Measurements from ENCODE around the gene MXD3.

The MXD3 gene

DNA sequence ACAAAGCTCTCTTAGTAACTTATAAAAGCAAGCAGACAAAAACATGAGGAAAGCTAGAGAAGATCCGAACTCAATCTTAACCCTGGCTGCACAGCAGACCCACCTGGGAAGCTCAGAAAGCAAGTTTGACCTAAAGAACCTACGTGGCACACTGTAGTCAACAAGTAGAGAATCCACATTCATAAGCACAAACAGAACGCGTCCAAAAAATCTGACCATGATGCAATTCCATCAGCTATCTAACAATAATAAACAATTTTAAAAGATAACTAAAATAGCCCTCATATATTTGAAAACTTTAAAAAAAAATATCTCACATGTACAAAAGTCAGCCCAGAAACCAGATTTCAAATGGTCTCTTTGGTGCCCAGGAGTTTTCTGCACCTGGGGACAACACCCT is 35.1 kb upstream of the MXD3 start:
- TF ChIP-seq OSR1 (CRISPR knock-in tag; IDR thresholded peaks at IDR 0.05) (no peak), ZFP30 (CRISPR knock-in tag; IDR thresholded peaks at IDR 0.05) (no peak), SNAI2 (CRISPR knock-in tag; IDR thresholded peaks at IDR 0.05) (no peak), TOX (CRISPR knock-in tag; IDR thresholded peaks at IDR 0.05; ENCODE audit: borderline replicate concordance) (no peak), ZFP3 (CRISPR knock-in tag; IDR thresholded peaks at IDR 0.05) (no peak), RARB (CRISPR knock-in tag; IDR thresholded peaks at IDR 0.05) (no peak), ISL1 (CRISPR knock-in tag; IDR thresholded peaks at IDR 0.05) (no peak), ARNTL (CRISPR knock-in tag; IDR thresholded peaks at IDR 0.05; ENCODE audit: borderline replicate concordance, low read depth) (no peak), ZNF70 (CRISPR knock-in tag; IDR thresholded peaks at IDR 0.05) (no peak), ZC3H10 (CRISPR knock-in tag; IDR thresholded peaks at IDR 0.05) (no peak), PPARA (CRISPR knock-in tag; IDR thresholded peaks at IDR 0.05; ENCODE audit: borderline replicate concordance) (no peak), ZNF8 (CRISPR knock-in tag; IDR thresholded peaks at IDR 0.05) (no peak)
- TF ChIP-seq, protein P1, sequence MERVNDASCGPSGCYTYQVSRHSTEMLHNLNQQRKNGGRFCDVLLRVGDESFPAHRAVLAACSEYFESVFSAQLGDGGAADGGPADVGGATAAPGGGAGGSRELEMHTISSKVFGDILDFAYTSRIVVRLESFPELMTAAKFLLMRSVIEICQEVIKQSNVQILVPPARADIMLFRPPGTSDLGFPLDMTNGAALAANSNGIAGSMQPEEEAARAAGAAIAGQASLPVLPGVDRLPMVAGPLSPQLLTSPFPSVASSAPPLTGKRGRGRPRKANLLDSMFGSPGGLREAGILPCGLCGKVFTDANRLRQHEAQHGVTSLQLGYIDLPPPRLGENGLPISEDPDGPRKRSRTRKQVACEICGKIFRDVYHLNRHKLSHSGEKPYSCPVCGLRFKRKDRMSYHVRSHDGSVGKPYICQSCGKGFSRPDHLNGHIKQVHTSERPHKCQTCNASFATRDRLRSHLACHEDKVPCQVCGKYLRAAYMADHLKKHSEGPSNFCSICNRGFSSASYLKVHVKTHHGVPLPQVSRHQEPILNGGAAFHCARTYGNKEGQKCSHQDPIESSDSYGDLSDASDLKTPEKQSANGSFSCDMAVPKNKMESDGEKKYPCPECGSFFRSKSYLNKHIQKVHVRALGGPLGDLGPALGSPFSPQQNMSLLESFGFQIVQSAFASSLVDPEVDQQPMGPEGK (CRISPR knock-in tag; IDR thresholded peaks at IDR 0.05; ENCODE audit: borderline replicate concordance): no peak
- TF ChIP-seq, protein P2, sequence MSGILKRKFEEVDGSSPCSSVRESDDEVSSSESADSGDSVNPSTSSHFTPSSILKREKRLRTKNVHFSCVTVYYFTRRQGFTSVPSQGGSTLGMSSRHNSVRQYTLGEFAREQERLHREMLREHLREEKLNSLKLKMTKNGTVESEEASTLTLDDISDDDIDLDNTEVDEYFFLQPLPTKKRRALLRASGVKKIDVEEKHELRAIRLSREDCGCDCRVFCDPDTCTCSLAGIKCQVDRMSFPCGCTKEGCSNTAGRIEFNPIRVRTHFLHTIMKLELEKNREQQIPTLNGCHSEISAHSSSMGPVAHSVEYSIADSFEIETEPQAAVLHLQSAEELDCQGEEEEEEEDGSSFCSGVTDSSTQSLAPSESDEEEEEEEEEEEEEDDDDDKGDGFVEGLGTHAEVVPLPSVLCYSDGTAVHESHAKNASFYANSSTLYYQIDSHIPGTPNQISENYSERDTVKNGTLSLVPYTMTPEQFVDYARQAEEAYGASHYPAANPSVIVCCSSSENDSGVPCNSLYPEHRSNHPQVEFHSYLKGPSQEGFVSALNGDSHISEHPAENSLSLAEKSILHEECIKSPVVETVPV (CRISPR knock-in tag; IDR thresholded peaks at IDR 0.05): no peak
- no peak for ATAC-seq

DNA sequence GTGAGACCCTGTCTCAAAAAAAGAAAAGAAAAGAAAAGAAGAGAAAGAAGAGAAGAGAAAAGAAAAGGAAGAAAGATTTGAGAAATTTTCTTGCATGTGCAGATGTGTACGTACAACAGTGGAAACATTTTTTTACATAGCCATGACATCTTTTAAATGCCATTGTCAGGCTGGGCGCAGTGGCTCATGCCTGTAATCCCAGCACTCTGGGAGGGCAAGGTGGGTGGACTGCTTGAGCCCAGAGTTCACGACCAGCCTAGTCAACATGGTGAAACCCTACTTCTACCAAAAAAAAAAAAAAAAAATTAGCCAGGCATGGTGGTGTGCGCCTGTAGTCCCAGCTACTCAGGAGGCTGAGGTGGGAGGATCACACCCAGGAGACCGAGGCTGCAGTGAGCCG is 33.2 kb upstream of the MXD3 start:
- TF ChIP-seq ZC3H10 (CRISPR knock-in tag; IDR thresholded peaks at IDR 0.05): no peak
- no peak for TF ChIP-seq ZFP3 (CRISPR knock-in tag; IDR thresholded peaks at IDR 0.05)
- no peak for TF ChIP-seq RARB (CRISPR knock-in tag; IDR thresholded peaks at IDR 0.05)
- TF ChIP-seq ESRRG (CRISPR knock-in tag; IDR thresholded peaks at IDR 0.05): no peak
- TF ChIP-seq ZFP30 (CRISPR knock-in tag; IDR thresholded peaks at IDR 0.05): no peak
- TF ChIP-seq, protein P3, sequence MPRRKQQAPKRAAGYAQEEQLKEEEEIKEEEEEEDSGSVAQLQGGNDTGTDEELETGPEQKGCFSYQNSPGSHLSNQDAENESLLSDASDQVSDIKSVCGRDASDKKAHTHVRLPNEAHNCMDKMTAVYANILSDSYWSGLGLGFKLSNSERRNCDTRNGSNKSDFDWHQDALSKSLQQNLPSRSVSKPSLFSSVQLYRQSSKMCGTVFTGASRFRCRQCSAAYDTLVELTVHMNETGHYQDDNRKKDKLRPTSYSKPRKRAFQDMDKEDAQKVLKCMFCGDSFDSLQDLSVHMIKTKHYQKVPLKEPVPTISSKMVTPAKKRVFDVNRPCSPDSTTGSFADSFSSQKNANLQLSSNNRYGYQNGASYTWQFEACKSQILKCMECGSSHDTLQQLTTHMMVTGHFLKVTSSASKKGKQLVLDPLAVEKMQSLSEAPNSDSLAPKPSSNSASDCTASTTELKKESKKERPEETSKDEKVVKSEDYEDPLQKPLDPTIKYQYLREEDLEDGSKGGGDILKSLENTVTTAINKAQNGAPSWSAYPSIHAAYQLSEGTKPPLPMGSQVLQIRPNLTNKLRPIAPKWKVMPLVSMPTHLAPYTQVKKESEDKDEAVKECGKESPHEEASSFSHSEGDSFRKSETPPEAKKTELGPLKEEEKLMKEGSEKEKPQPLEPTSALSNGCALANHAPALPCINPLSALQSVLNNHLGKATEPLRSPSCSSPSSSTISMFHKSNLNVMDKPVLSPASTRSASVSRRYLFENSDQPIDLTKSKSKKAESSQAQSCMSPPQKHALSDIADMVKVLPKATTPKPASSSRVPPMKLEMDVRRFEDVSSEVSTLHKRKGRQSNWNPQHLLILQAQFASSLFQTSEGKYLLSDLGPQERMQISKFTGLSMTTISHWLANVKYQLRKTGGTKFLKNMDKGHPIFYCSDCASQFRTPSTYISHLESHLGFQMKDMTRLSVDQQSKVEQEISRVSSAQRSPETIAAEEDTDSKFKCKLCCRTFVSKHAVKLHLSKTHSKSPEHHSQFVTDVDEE (CRISPR knock-in tag; IDR thresholded peaks at IDR 0.05): no peak
- TF ChIP-seq OSR1 (CRISPR knock-in tag; IDR thresholded peaks at IDR 0.05): no peak
- TF ChIP-seq, protein P2 (CRISPR knock-in tag; IDR thresholded peaks at IDR 0.05): no peak
- no peak for TF ChIP-seq ISL1 (CRISPR knock-in tag; IDR thresholded peaks at IDR 0.05)
- TF ChIP-seq ARNTL (CRISPR knock-in tag; IDR thresholded peaks at IDR 0.05; ENCODE audit: borderline replicate concordance, low read depth): no peak
- no peak for TF ChIP-seq TCF4 (CRISPR knock-in tag; IDR thresholded peaks at IDR 0.05; ENCODE audit: borderline replicate concordance)
- TF ChIP-seq BACH2 (CRISPR knock-in tag; IDR thresholded peaks at IDR 0.05; ENCODE audit: borderline replicate concordance): no peak
- TF ChIP-seq ZNF8 (CRISPR knock-in tag; IDR thresholded peaks at IDR 0.05): no peak
- no peak for TF ChIP-seq CSDC2 (CRISPR knock-in tag; IDR thresholded peaks at IDR 0.05)
- TF ChIP-seq, protein P4, sequence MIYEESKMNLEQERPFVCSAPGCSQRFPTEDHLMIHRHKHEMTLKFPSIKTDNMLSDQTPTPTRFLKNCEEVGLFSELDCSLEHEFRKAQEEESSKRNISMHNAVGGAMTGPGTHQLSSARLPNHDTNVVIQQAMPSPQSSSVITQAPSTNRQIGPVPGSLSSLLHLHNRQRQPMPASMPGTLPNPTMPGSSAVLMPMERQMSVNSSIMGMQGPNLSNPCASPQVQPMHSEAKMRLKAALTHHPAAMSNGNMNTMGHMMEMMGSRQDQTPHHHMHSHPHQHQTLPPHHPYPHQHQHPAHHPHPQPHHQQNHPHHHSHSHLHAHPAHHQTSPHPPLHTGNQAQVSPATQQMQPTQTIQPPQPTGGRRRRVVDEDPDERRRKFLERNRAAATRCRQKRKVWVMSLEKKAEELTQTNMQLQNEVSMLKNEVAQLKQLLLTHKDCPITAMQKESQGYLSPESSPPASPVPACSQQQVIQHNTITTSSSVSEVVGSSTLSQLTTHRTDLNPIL (CRISPR knock-in tag; IDR thresholded peaks at IDR 0.05; ENCODE audit: low read depth): no peak
- no peak for TF ChIP-seq SNAI2 (CRISPR knock-in tag; IDR thresholded peaks at IDR 0.05)
- TF ChIP-seq GLIS3 (CRISPR knock-in tag; IDR thresholded peaks at IDR 0.05): no peak
- no peak for TF ChIP-seq TOX (CRISPR knock-in tag; IDR thresholded peaks at IDR 0.05; ENCODE audit: borderline replicate concordance)
- ATAC-seq: no peak

DNA sequence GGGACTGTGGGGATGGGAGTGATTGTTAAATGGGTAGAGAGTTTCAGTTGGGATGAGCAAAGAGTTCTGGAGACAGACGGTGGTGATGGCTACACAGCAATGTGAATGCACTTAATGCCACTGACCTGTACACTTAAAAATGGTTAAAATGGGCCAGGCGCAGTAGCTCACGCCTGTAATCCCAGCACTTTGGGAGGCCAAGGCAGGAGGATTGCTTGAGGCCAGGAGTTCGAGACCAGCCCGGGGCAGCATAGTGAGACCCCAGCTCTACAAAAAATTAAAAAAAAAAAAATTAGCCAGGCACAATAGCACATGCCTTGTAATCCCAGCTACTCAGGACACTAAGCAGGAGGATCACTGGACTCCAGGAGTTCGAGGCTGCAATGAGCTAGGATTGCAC is 32.1 kb upstream of the MXD3 start:
- no peak for ATAC-seq

More for the DNA sequence above, 32.1 kb upstream of the MXD3 start:
- TF ChIP-seq ZFP30 (CRISPR knock-in tag; IDR thresholded peaks at IDR 0.05) (no peak), ZNF8 (CRISPR knock-in tag; IDR thresholded peaks at IDR 0.05) (no peak), OSR1 (CRISPR knock-in tag; IDR thresholded peaks at IDR 0.05) (no peak), ISL1 (CRISPR knock-in tag; IDR thresholded peaks at IDR 0.05) (no peak), PPARA (CRISPR knock-in tag; IDR thresholded peaks at IDR 0.05; ENCODE audit: borderline replicate concordance) (no peak), BACH2 (CRISPR knock-in tag; IDR thresholded peaks at IDR 0.05; ENCODE audit: borderline replicate concordance) (no peak), RARB (CRISPR knock-in tag; IDR thresholded peaks at IDR 0.05) (no peak), SNAI2 (CRISPR knock-in tag; IDR thresholded peaks at IDR 0.05) (no peak), CSDC2 (CRISPR knock-in tag; IDR thresholded peaks at IDR 0.05) (no peak), TOX (CRISPR knock-in tag; IDR thresholded peaks at IDR 0.05; ENCODE audit: borderline replicate concordance) (no peak), TCF4 (CRISPR knock-in tag; IDR thresholded peaks at IDR 0.05; ENCODE audit: borderline replicate concordance) (no peak), ZNF70 (CRISPR knock-in tag; IDR thresholded peaks at IDR 0.05) (no peak), GLIS3 (CRISPR knock-in tag; IDR thresholded peaks at IDR 0.05) (no peak)
- TF ChIP-seq, protein P1 (CRISPR knock-in tag; IDR thresholded peaks at IDR 0.05; ENCODE audit: borderline replicate concordance): no peak
- TF ChIP-seq, protein P2 (CRISPR knock-in tag; IDR thresholded peaks at IDR 0.05): no peak
